K562 (cell line): ENCODE data around the gene THAP8. TPM values are rescaled to one million over a fixed set of nuclear protein-coding genes. Genes with fewer than 3 reads are reported as not detected.

Experiments used
- ADNP ChIP-seq: fragments of 200-800 bp; sonication (Bioruptor generic); IDR thresholded peaks from 2 replicates; pipeline ENCODE4 v1.6.1; 2016; ENCODE audit warnings: missing genetic modification characterization, missing compliant biosample characterization
- ASH1L ChIP-seq: fragments of 450-650 bp; IDR thresholded peaks from 2 replicates; pipeline ENCODE4 v1.6.1; 2018; ENCODE audit warnings: borderline replicate concordance, mild to moderate bottlenecking, low read depth; ENCODE audit not compliant: partially characterized antibody
- CBX2 ChIP-seq: fragments of 200-600 bp; sonication (generic); IDR thresholded peaks from one replicate; pipeline ENCODE4 v1.6.1; 2012; ENCODE audit warnings: mild to moderate bottlenecking, low read length, inconsistent platforms; ENCODE audit not compliant: insufficient read depth, poor library complexity, severe bottlenecking
- CHD2 ChIP-seq: IDR thresholded peaks from 2 replicates; pipeline ENCODE4 v1.6.1; 2011; ENCODE audit warnings: low read depth, low read length
- CSDE1 ChIP-seq, 2 experiments: fragments of 450-650 bp; IDR thresholded peaks; 2 replicates each; pipeline ENCODE4 v1.6.1; 2016; ENCODE audit warnings: mild to moderate bottlenecking in 1 of 2
- CTBP1 ChIP-seq: fragments of 450-650 bp; IDR thresholded peaks from 2 replicates; pipeline ENCODE4 v1.6.1; 2016; ENCODE audit warnings: borderline replicate concordance
- EP400 ChIP-seq: fragments of 450-650 bp; IDR thresholded peaks from 2 replicates; pipeline ENCODE4 v1.6.1; 2017; ENCODE audit warnings: antibody characterized with exemption, mild to moderate bottlenecking, moderate library complexity
- ETV5 ChIP-seq: sonication (generic); formaldehyde crosslinking; IDR thresholded peaks from 2 replicates; pipeline ENCODE4 v1.4.0; 2020; ENCODE audit warnings: low read depth, mild to moderate bottlenecking, missing genetic modification reagents
- GABPB1 ChIP-seq: sonication (generic); formaldehyde crosslinking; IDR thresholded peaks from 2 replicates; pipeline ENCODE4 v1.8.0; 2022; ENCODE audit warnings: mild to moderate bottlenecking, missing genetic modification reagents
- GTF2F1 ChIP-seq: IDR thresholded peaks from 2 replicates; pipeline ENCODE4 v1.6.1; 2011; ENCODE audit warnings: low read depth, low read length, improper control_type of control experiment
- HCFC1 ChIP-seq: IDR thresholded peaks from 2 replicates; pipeline ENCODE4 v1.6.1; 2012; ENCODE audit warnings: low read depth, low read length, improper control_type of control experiment
- HDAC1 ChIP-seq, 2 experiments: fragments of 450-650 bp; IDR thresholded peaks; 2 replicates each; pipeline ENCODE4 v1.6.1; 2016 to 2017; ENCODE audit warnings: inconsistent platforms in 1 of 2, mild to moderate bottlenecking in 1 of 2, moderate library complexity in 1 of 2
- HMBOX1 ChIP-seq: sonication (generic); IDR thresholded peaks from 2 replicates; pipeline ENCODE4 v1.6.1; 2016
- NR4A1 ChIP-seq, 2 experiments: fragments of 250-450 bp in 1 of 2; fragments of 450-650 bp in 1 of 2; sonication (Bioruptor Pico) in 1 of 2; IDR thresholded peaks; 2 replicates each; pipeline versions ENCODE4 v1.4.0 to v1.6.1; 2016 to 2020; ENCODE audit warnings: mild to moderate bottlenecking in 2 of 2, missing compliant biosample characterization in 1 of 2, missing genetic modification characterization in 1 of 2, moderate library complexity in 1 of 2
- PREB ChIP-seq: sonication (generic); formaldehyde crosslinking; IDR thresholded peaks from 2 replicates; pipeline ENCODE4 v1.8.1; 2023; ENCODE audit warnings: mild to moderate bottlenecking, missing genetic modification reagents
- RBM15 ChIP-seq: fragments of 200-400 bp; formaldehyde crosslinking; IDR thresholded peaks from 2 replicates; pipeline ENCODE4 v1.6.1; 2018; ENCODE audit warnings: mild to moderate bottlenecking, low read length, moderate library complexity; ENCODE audit not compliant: insufficient read depth
- SP1 ChIP-seq: sonication (generic); formaldehyde crosslinking; IDR thresholded peaks from 2 replicates; pipeline ENCODE4 v1.8.1; 2022; ENCODE audit warnings: mild to moderate bottlenecking, missing genetic modification reagents
- SRSF3 ChIP-seq: fragments of 200-400 bp; formaldehyde crosslinking; IDR thresholded peaks from 2 replicates; pipeline ENCODE4 v1.6.1; 2016; ENCODE audit warnings: mild to moderate bottlenecking, low read length, moderate library complexity; ENCODE audit not compliant: insufficient read depth
- THRB ChIP-seq: fragments of 450-650 bp; formaldehyde crosslinking; conservative IDR thresholded peaks from 2 replicates; pipeline ENCODE4 v1.4.0; 2022; ENCODE audit warnings: mild to moderate bottlenecking, missing genetic modification characterization
- ZBTB9 ChIP-seq: fragments of 450-650 bp; formaldehyde crosslinking; IDR thresholded peaks from 2 replicates; pipeline ENCODE4 v1.4.0; 2020; ENCODE audit warnings: mild to moderate bottlenecking, moderate library complexity
- ZNF3 ChIP-seq: fragments of 250-450 bp; sonication (Bioruptor Pico); IDR thresholded peaks from 2 replicates; pipeline ENCODE4 v1.5.0; 2021; ENCODE audit warnings: mild to moderate bottlenecking, moderate library complexity
- ZNF316 ChIP-seq: fragments of 450-650 bp; IDR thresholded peaks from 2 replicates; pipeline ENCODE4 v1.6.1; 2016
- polyA plus RNA-seq, 8 experiments: library from polyadenylated mRNA; depleted of rRNA in 4 of 8; stranded (reverse) in 5 of 8; unstranded in 3 of 8; fragments of >200 nt; fragmentation: Nextera tagmentation in 2 of 8; fragmentation: Illumina TruSeq in 1 of 8; extraction: Ambion mirVana in 2 of 8; extraction: Trizol in 1 of 8; gene quantifications; 2 replicates each; pipeline versions ENCODE4 v1.2.1 to v1.2.3, GENCODE V29; 2011 to 2014; ENCODE audit warnings: inconsistent platforms in 1 of 8, missing spikeins in 1 of 8
- total RNA-seq, 7 experiments: library from RNA; depleted of rRNA in 6 of 7; stranded (reverse); fragments of >200 nt in 6 of 7; fragmentation: Illumina TruSeq in 2 of 7; extraction: Trizol in 2 of 7; gene quantifications; 2 replicates each; pipeline versions ENCODE4 v1.2.1 to v1.2.3, GENCODE V29; 2011 to 2021; ENCODE audit warnings: low replicate concordance in 1 of 7

Gene THAP8
- total and polyA plus RNA-seq, 9 of the 15 experiments (the other 6 are each of a cell fraction or from before 2014, with no cell fraction given): 0.11 to 2.0 (median 0.94) TPM

GRCh38 chr19:36014012-36014924 is 39.8 kb downstream of the THAP8 start, which contains the start of gene ALKBH6 (continued):
- peak; percentile 89; the same call in 1 of the 2 replicates for TF ChIP-seq THRB (CRISPR knock-in tag)
- peak; percentile 85 for TF ChIP-seq CHD2
- TF ChIP-seq CTBP1: peak; percentile 52; the same call in 1 of the 2 replicates
- peak; percentile 68; the same call in 1 of the 2 replicates for TF ChIP-seq GABPB1 (CRISPR knock-in tag)
- TF ChIP-seq CSDE1 (IDR thresholded peaks at IDR 0.05): no peak
- no peak for TF ChIP-seq GTF2F1
- TF ChIP-seq EP400: peak; percentile 85
- TF ChIP-seq SRSF3: no peak
- TF ChIP-seq HDAC1 (IDR thresholded peaks at IDR 0.05): peak in 1 of 2 experiments; percentile 87; a peak in 2 of 4 replicates
- TF ChIP-seq ZBTB9 (CRISPR knock-in tag): no peak
- no peak for TF ChIP-seq HMBOX1
- TF ChIP-seq RBM15: no peak
- TF ChIP-seq ZNF3 (CRISPR knock-in tag): no peak
- no peak for TF ChIP-seq NR4A1 (CRISPR knock-in tag; IDR thresholded peaks at IDR 0.05)
- no peak for TF ChIP-seq NR4A1 (tag; IDR thresholded peaks at IDR 0.05)
- TF ChIP-seq SP1 (CRISPR knock-in tag): peak; percentile 94
- TF ChIP-seq PREB (CRISPR knock-in tag): no peak
- TF ChIP-seq ADNP: no peak
- 0 out of 2 replicates have a peak, but pooled peaks have one; percentile 5 for TF ChIP-seq HCFC1
- TF ChIP-seq CBX2: no peak
- TF ChIP-seq ETV5: 0 out of 2 replicates have a peak, but pooled peaks have one; percentile 24
- peak; percentile 95 for TF ChIP-seq ASH1L
- TF ChIP-seq ZNF316: no peak
